Stimulated activated CD8-positive, alpha-beta memory T cell treated with anti-CD3 and anti-CD28 coated beads, Interleukin-15, amount 100 ng/mL, for 1 hour (primary cell): Measurements from ENCODE around the gene GTPBP3.

Experiments used
- DNase-seq: peaks from one replicate; pipeline ENCODE4 v3.0.0-alpha.2; 2020; ENCODE audit warnings: low read depth

GTPBP3 gene

GRCh38 chr19:17309965-17310461 is 27.3 kb upstream of the GTPBP3 start:
- DNase-seq = no peak

GRCh38 chr19:17311455-17312188 is 25.7 kb upstream of the GTPBP3 start:
- no peak for DNase-seq

GRCh38 chr19:17312189-17313113 is 24.9 kb upstream of the GTPBP3 start:
- DNase-seq = no peak

- no peak for DNase-seq
These were observed 23.3 kb upstream of the GTPBP3 start for GRCh38 chr19:17314007-17314593.

- DNase-seq = no peak
These were observed 18.4 kb upstream of the GTPBP3 start for GRCh38 chr19:17318966-17319365.

- DNase-seq = no peak
These were observed 17.7 kb upstream of the GTPBP3 start for GRCh38 chr19:17319473-17320238.

- no peak for DNase-seq
These were observed 16.9 kb upstream of the GTPBP3 start for GRCh38 chr19:17320435-17320834.

- no peak for DNase-seq
These were observed 15.5 kb upstream of the GTPBP3 start for GRCh38 chr19:17321655-17322489.

GRCh38 chr19:17322854-17323253 is 14.5 kb upstream of the GTPBP3 start:
- DNase-seq = no peak

- no peak for DNase-seq
These were observed 13.9 kb upstream of the GTPBP3 start for GRCh38 chr19:17323300-17323963.

- no peak for DNase-seq
These were observed 13.4 kb upstream of the GTPBP3 start for GRCh38 chr19:17323964-17324332.

- no peak for DNase-seq
These were observed 12.8 kb upstream of the GTPBP3 start for GRCh38 chr19:17324357-17325114.

- no peak for DNase-seq
These were observed 12.2 kb upstream of the GTPBP3 start for GRCh38 chr19:17325133-17325532.

GRCh38 chr19:17325881-17326594 is 11.3 kb upstream of the GTPBP3 start:
- DNase-seq = no peak

GRCh38 chr19:17326595-17326966 is 10.8 kb upstream of the GTPBP3 start:
- DNase-seq = no peak

- DNase-seq = no peak
These were observed 10.2 kb upstream of the GTPBP3 start for GRCh38 chr19:17327068-17327653.

- no peak for DNase-seq
These were observed 9.5 kb upstream of the GTPBP3 start for GRCh38 chr19:17327654-17328516.
